T47D (cell line): ENCODE measurements around the gene DOK5.

Experiments
- DNase-seq, 2 experiments: peaks; one replicate each; pipeline versions ENCODE4 v3.0.0 to v3.0.0-alpha.2; 2011 to 2012; ENCODE audit warnings: low read depth in 1 of 2, low spot score in 1 of 2
- JUND ChIP-seq: IDR thresholded peaks from 2 replicates; pipeline ENCODE4 v1.6.1; 2012; ENCODE audit warnings: low read depth
- in situ Hi-C: cut with HindIII; loops from 2 replicates; pipeline ENCODE4 v1.10.0; 2016; ENCODE audit warnings: low sequenced_read_pairs, low pct_unique_long_range_greater_than_20kb

The DOK5 gene

DNA sequence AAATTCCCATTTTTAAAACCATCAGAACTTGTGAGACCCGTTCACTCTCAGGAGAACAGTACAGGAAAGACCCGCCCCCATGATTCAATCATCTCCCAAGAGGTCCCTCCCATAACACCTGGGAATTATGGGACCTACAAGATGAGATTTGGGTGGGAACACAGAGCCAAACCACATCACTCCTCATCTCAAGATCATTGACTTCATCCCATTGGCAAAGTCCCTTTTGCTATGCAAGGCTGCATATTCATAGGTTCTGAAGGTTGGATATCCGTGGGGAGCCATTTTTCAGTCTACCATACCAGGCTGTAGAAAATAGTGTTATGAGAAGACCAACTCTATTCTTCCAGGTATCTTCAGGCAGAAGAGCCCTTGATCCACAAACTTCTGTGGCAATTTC lies 219.1 kb downstream of the DOK5 start:
- no peak for DNase-seq
- in situ Hi-C loops, result no loop called here
- no peak for TF ChIP-seq JUND

DNA sequence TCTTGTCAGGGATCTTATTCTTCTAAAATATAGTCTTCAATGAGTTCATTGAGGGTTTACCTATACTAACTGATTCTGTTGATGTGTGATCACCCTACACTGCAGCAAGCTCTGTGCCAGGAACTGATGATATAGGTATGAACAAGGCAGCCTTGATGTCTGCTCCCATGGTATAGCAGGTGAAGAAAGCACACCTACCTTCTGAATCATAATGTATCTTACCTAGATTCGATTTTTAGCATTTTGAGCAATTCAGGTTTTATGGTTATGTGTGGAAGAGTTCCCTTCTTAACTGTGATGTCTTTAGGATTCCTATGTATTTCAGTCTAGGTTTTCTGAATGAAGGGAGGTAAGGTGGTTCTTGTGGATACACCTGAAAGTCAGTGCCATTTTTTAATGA lies 223.0 kb downstream of the DOK5 start:
- in situ Hi-C loops, result no loop called here
- TF ChIP-seq JUND, result no peak

More for the DNA sequence above, 223.0 kb downstream of the DOK5 start:
- DNase-seq, result no peak
